NCI-H345 treated with DMSO at 0.1 percent for 48 hours (cell line): Measurements from ENCODE around the gene RALGPS2.
"Not testable (repeated sequence)": the region's sequence is repeated elsewhere in the genome, so short reads cannot be mapped to it uniquely, and the experiment has no call there.

Experiments
- DNase-seq: peaks from one replicate; lab custom pipeline; 2025; ENCODE audit not compliant: unreplicated experiment; lab: John Stamatoyannopoulos, UW

Gene RALGPS2

GRCh38 chr1:178940068-178940765, 215.2 kb downstream of the RALGPS2 start:
- no peak for DNase-seq

GRCh38 chr1:178941261-178941689, 216.2 kb downstream of the RALGPS2 start:
- DNase-seq: no peak

- no peak for DNase-seq
Observed at GRCh38 chr1:178941849-178942248, 216.8 kb downstream of the RALGPS2 start.

GRCh38 chr1:178942285-178943198, 217.5 kb downstream of the RALGPS2 start:
- no peak for DNase-seq

GRCh38 chr1:178944729-178945128, 219.7 kb downstream of the RALGPS2 start:
- DNase-seq: no peak

GRCh38 chr1:178945763-178946266, 220.8 kb downstream of the RALGPS2 start:
- DNase-seq: no peak

- no peak for DNase-seq
Observed at GRCh38 chr1:178946416-178946815, 221.4 kb downstream of the RALGPS2 start.

- no peak for DNase-seq
Observed at GRCh38 chr1:178946855-178947676, 222.0 kb downstream of the RALGPS2 start.

GRCh38 chr1:178947677-178947981, 222.6 kb downstream of the RALGPS2 start:
- DNase-seq: no peak

GRCh38 chr1:178948676-178949075, 223.6 kb downstream of the RALGPS2 start:
- DNase-seq: no peak

GRCh38 chr1:178949866-178950265, 224.8 kb downstream of the RALGPS2 start:
- not testable (repeated sequence) for DNase-seq

GRCh38 chr1:178951600-178951999, 226.6 kb downstream of the RALGPS2 start:
- no peak for DNase-seq

GRCh38 chr1:178953034-178953433, 228.0 kb downstream of the RALGPS2 start:
- no peak for DNase-seq

GRCh38 chr1:178953538-178954324, 228.7 kb downstream of the RALGPS2 start:
- no peak for DNase-seq

GRCh38 chr1:178954325-178954690, 229.3 kb downstream of the RALGPS2 start:
- DNase-seq: no peak

GRCh38 chr1:178954937-178955336, 229.9 kb downstream of the RALGPS2 start:
- no peak for DNase-seq

GRCh38 chr1:178955391-178955954, 230.4 kb downstream of the RALGPS2 start:
- DNase-seq: no peak

- no peak for DNase-seq
Observed at GRCh38 chr1:178958491-178958890, 233.4 kb downstream of the RALGPS2 start.

- DNase-seq: no peak
Observed at GRCh38 chr1:178959543-178960460, 234.8 kb downstream of the RALGPS2 start.
